HG02885 (cell line): ENCODE data around the gene CENPC.

Experiments used
- ATAC-seq: cut with Tn5 transposase; IDR thresholded peaks from one replicate; pipeline ENCODE4 v1.9.1; 2021; ENCODE audit warnings: mild to moderate bottlenecking; ENCODE audit not compliant: unreplicated experiment, poor library complexity

The CENPC gene

DNA sequence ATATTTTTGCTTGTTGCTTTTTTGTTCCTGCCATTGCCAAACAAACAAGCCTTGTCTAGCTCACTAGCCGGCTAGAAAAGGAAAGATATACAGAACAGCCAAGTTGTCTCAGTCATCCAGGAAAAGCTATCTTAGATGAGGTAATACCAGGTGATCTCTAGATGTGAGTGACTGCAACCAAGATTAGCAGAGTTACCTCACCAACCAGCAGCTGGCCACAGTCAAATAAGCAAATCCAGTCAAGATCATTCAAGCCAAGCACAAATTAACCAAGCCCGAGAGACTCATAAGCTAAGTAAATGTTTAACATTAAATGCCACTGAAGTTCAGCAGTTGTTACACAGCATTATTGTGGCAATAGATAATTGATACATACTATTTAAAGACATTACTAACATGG lies 108.6 kb downstream of the CENPC start:
- no peak for ATAC-seq

GRCh38 chr4:67430989-67431388 lies 114.3 kb downstream of the CENPC start:
- ATAC-seq, result no peak

DNA sequence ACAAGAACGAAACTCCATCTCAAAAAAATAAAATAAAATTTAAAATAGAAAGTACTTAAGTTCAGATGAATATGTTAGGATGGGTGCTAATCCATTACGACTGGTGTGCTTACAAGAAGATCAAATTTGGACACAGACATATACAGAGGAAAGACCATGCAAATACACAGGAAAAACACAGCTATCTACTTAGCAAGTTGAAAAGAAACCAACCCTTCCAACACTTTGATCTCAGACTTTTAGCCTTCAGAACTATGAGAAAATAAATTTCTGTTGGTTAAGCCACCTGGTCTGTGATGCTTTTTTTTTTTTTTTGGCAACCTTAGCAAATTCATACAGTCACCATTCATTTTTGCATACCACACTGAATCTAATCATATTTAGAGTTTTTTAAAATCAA lies 116.5 kb downstream of the CENPC start:
- ATAC-seq, result no peak
